ENCODE measurements around the gene RNLS.

RNLS gene

DNA sequence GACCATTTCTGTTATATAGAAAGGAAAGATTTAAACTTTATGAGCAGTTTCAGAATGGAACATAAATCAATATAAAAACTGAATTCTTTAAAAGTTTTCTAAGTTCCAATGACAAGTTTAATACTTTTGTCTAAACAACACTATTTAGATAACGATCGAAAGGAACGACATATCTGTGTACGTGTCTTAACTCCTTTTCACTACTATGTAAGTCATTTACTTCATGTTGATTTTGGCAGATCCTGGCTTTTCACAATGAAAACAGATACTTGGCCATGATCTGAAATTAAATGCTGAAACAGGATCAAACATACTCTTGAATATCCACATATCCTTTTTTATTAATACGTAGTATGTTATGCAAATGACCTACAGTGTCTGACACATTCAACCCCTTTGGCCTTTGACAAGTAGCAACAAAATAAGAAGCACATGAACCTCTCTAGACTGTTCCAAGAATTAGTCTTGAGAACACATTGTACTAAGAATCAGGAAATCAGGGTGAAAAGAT is 41.9 kb downstream of the RNLS start:
- TF ChIP-seq ESRRG (CRISPR knock-in tag; IDR thresholded peaks at IDR 0.05) (no peak), OSR1 (CRISPR knock-in tag; IDR thresholded peaks at IDR 0.05) (no peak), ZFP30 (CRISPR knock-in tag; IDR thresholded peaks at IDR 0.05) (no peak), GLIS3 (CRISPR knock-in tag; IDR thresholded peaks at IDR 0.05) (no peak), ISL1 (CRISPR knock-in tag; IDR thresholded peaks at IDR 0.05) (no peak), PPARA (CRISPR knock-in tag; IDR thresholded peaks at IDR 0.05; ENCODE audit: borderline replicate concordance) (no peak), ZNF70 (CRISPR knock-in tag; IDR thresholded peaks at IDR 0.05) (no peak), RARB (CRISPR knock-in tag; IDR thresholded peaks at IDR 0.05) (no peak), ZNF565 (CRISPR knock-in tag; conservative IDR thresholded peaks at IDR 0.05; ENCODE audit: low read depth) (no peak), SNAI2 (CRISPR knock-in tag; IDR thresholded peaks at IDR 0.05) (no peak), CSDC2 (CRISPR knock-in tag; IDR thresholded peaks at IDR 0.05) (no peak), ZFP3 (CRISPR knock-in tag; IDR thresholded peaks at IDR 0.05) (no peak)
- TF ChIP-seq, protein P1, sequence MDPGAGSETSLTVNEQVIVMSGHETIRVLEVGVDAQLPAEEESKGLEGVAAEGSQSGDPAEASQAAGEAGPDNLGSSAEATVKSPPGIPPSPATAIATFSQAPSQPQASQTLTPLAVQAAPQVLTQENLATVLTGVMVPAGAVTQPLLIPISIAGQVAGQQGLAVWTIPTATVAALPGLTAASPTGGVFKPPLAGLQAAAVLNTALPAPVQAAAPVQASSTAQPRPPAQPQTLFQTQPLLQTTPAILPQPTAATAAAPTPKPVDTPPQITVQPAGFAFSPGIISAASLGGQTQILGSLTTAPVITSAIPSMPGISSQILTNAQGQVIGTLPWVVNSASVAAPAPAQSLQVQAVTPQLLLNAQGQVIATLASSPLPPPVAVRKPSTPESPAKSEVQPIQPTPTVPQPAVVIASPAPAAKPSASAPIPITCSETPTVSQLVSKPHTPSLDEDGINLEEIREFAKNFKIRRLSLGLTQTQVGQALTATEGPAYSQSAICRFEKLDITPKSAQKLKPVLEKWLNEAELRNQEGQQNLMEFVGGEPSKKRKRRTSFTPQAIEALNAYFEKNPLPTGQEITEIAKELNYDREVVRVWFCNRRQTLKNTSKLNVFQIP (CRISPR knock-in tag; IDR thresholded peaks at IDR 0.05; ENCODE audit: borderline replicate concordance, low read depth) = no peak
- TF ChIP-seq, protein P2, sequence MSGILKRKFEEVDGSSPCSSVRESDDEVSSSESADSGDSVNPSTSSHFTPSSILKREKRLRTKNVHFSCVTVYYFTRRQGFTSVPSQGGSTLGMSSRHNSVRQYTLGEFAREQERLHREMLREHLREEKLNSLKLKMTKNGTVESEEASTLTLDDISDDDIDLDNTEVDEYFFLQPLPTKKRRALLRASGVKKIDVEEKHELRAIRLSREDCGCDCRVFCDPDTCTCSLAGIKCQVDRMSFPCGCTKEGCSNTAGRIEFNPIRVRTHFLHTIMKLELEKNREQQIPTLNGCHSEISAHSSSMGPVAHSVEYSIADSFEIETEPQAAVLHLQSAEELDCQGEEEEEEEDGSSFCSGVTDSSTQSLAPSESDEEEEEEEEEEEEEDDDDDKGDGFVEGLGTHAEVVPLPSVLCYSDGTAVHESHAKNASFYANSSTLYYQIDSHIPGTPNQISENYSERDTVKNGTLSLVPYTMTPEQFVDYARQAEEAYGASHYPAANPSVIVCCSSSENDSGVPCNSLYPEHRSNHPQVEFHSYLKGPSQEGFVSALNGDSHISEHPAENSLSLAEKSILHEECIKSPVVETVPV (CRISPR knock-in tag; IDR thresholded peaks at IDR 0.05) = no peak
- TF ChIP-seq, protein P3, sequence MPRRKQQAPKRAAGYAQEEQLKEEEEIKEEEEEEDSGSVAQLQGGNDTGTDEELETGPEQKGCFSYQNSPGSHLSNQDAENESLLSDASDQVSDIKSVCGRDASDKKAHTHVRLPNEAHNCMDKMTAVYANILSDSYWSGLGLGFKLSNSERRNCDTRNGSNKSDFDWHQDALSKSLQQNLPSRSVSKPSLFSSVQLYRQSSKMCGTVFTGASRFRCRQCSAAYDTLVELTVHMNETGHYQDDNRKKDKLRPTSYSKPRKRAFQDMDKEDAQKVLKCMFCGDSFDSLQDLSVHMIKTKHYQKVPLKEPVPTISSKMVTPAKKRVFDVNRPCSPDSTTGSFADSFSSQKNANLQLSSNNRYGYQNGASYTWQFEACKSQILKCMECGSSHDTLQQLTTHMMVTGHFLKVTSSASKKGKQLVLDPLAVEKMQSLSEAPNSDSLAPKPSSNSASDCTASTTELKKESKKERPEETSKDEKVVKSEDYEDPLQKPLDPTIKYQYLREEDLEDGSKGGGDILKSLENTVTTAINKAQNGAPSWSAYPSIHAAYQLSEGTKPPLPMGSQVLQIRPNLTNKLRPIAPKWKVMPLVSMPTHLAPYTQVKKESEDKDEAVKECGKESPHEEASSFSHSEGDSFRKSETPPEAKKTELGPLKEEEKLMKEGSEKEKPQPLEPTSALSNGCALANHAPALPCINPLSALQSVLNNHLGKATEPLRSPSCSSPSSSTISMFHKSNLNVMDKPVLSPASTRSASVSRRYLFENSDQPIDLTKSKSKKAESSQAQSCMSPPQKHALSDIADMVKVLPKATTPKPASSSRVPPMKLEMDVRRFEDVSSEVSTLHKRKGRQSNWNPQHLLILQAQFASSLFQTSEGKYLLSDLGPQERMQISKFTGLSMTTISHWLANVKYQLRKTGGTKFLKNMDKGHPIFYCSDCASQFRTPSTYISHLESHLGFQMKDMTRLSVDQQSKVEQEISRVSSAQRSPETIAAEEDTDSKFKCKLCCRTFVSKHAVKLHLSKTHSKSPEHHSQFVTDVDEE (CRISPR knock-in tag; IDR thresholded peaks at IDR 0.05) = no peak
- ATAC-seq = no peak

DNA sequence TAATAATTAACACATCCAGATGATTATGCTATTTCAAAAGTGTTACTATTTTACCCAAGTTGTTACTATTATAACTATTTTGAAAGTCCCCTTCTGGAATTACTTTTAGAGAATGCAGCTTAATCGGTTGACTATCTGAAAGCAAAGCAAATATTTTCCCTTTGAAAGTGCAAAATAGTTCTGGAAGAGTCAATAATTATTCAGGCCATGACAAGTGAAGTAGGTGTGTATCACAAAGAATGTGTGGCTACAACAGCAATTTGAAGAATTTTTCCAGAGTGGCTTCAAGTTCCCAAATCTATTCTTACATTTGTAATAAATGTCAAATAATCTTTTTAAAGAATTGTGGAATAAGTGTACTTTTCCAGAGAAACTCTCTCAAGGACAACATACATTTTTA is 42.8 kb downstream of the RNLS start:
- TF ChIP-seq BACH2 (CRISPR knock-in tag; IDR thresholded peaks at IDR 0.05; ENCODE audit: borderline replicate concordance) (no peak), ZFP30 (CRISPR knock-in tag; IDR thresholded peaks at IDR 0.05) (no peak), ARNTL (CRISPR knock-in tag; IDR thresholded peaks at IDR 0.05; ENCODE audit: borderline replicate concordance, low read depth) (no peak), ZNF8 (CRISPR knock-in tag; IDR thresholded peaks at IDR 0.05) (no peak), ZFP3 (CRISPR knock-in tag; IDR thresholded peaks at IDR 0.05) (no peak), TOX (CRISPR knock-in tag; IDR thresholded peaks at IDR 0.05; ENCODE audit: borderline replicate concordance) (no peak), ZNF565 (CRISPR knock-in tag; conservative IDR thresholded peaks at IDR 0.05; ENCODE audit: low read depth) (no peak), ISL1 (CRISPR knock-in tag; IDR thresholded peaks at IDR 0.05) (no peak), PPARA (CRISPR knock-in tag; IDR thresholded peaks at IDR 0.05; ENCODE audit: borderline replicate concordance) (no peak), TCF4 (CRISPR knock-in tag; IDR thresholded peaks at IDR 0.05; ENCODE audit: borderline replicate concordance) (no peak), SNAI2 (CRISPR knock-in tag; IDR thresholded peaks at IDR 0.05) (no peak)
- TF ChIP-seq, protein P2 (CRISPR knock-in tag; IDR thresholded peaks at IDR 0.05) = no peak
- TF ChIP-seq, protein P4, sequence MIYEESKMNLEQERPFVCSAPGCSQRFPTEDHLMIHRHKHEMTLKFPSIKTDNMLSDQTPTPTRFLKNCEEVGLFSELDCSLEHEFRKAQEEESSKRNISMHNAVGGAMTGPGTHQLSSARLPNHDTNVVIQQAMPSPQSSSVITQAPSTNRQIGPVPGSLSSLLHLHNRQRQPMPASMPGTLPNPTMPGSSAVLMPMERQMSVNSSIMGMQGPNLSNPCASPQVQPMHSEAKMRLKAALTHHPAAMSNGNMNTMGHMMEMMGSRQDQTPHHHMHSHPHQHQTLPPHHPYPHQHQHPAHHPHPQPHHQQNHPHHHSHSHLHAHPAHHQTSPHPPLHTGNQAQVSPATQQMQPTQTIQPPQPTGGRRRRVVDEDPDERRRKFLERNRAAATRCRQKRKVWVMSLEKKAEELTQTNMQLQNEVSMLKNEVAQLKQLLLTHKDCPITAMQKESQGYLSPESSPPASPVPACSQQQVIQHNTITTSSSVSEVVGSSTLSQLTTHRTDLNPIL (CRISPR knock-in tag; IDR thresholded peaks at IDR 0.05; ENCODE audit: low read depth) = no peak
- no peak for ATAC-seq

DNA sequence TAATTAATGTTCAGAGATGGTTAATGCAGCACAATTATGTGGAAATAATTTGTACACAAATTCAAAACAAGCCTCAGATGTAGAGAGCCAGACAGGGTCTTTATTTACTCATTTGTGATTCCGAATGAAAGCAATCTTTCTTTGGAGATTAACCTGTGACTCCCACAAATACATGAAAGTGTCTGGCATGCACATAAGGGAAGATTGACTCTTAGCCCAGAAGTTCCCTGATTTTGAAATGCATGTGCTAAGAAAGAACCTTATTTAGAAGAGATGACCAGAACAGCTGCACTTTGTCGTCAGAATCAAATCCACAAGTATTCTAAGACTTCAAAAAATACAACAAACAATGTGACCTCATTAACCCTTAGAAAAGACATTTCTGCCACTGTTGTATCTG is 45.1 kb downstream of the RNLS start:
- no peak for TF ChIP-seq ZFP3 (CRISPR knock-in tag; IDR thresholded peaks at IDR 0.05)
- TF ChIP-seq, protein P4 (CRISPR knock-in tag; IDR thresholded peaks at IDR 0.05; ENCODE audit: low read depth) = no peak
- no peak for TF ChIP-seq TOX (CRISPR knock-in tag; IDR thresholded peaks at IDR 0.05; ENCODE audit: borderline replicate concordance)
- no peak for TF ChIP-seq GLIS3 (CRISPR knock-in tag; IDR thresholded peaks at IDR 0.05)
- TF ChIP-seq ESRRG (CRISPR knock-in tag; IDR thresholded peaks at IDR 0.05) = no peak
- no peak for TF ChIP-seq ZNF8 (CRISPR knock-in tag; IDR thresholded peaks at IDR 0.05)
- no peak for TF ChIP-seq ARNTL (CRISPR knock-in tag; IDR thresholded peaks at IDR 0.05; ENCODE audit: borderline replicate concordance, low read depth)
- TF ChIP-seq CSDC2 (CRISPR knock-in tag; IDR thresholded peaks at IDR 0.05) = no peak
- TF ChIP-seq, protein P5, sequence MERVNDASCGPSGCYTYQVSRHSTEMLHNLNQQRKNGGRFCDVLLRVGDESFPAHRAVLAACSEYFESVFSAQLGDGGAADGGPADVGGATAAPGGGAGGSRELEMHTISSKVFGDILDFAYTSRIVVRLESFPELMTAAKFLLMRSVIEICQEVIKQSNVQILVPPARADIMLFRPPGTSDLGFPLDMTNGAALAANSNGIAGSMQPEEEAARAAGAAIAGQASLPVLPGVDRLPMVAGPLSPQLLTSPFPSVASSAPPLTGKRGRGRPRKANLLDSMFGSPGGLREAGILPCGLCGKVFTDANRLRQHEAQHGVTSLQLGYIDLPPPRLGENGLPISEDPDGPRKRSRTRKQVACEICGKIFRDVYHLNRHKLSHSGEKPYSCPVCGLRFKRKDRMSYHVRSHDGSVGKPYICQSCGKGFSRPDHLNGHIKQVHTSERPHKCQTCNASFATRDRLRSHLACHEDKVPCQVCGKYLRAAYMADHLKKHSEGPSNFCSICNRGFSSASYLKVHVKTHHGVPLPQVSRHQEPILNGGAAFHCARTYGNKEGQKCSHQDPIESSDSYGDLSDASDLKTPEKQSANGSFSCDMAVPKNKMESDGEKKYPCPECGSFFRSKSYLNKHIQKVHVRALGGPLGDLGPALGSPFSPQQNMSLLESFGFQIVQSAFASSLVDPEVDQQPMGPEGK (CRISPR knock-in tag; IDR thresholded peaks at IDR 0.05; ENCODE audit: borderline replicate concordance) = no peak
- TF ChIP-seq, protein P2 (CRISPR knock-in tag; IDR thresholded peaks at IDR 0.05) = no peak
- ATAC-seq = no peak

Measured in SK-N-SH treated with all-trans-retinoic acid at 6 μM for 48 hours (cell line).